HCT116 (cell line): ENCODE results near the gene TMOD4. TPM values are rescaled to one million over a fixed set of nuclear protein-coding genes. Genes with fewer than 3 reads are reported as not detected.
A peak's percentile ranks its signal among the peaks of the same experiment; 100 is the strongest.

ENCODE experiments used
- ATAC-seq: fragments of 200-7000 bp; cut with Tn5 transposase; 2 replicates; pipeline ENCODE4 v1.9.1; 2020; ENCODE audit warnings: mild to moderate bottlenecking, moderate library complexity
- BruUV-seq: library from RNA; stranded (reverse); fragments of 400-500 nt; replicated peaks from 2 replicates; lab custom pipeline; 2021; lab: Mats Ljungman, UMichigan
- CTCF ChIA-PET: fragments of 300-600 bp; sonication (Branson Sonifier 250); formaldehyde crosslinking; loops from one replicate; lab custom pipeline; 2021; ENCODE audit warnings: antibody characterized with exemption; lab: Charles Lee
- POLR2A ChIA-PET: fragments of 300-600, 350-600 bp; sonication (Branson Sonifier 250); formaldehyde crosslinking; loops from one replicate; lab custom pipeline; 2021; ENCODE audit warnings: antibody characterized with exemption; lab: Charles Lee
- RAD21 ChIA-PET, 2 experiments: fragments of 300-600 bp; sonication (Branson Sonifier 250); formaldehyde crosslinking; loops; one replicate each; lab custom pipeline; 2023; ENCODE audit warnings: low total read pairs in 2 of 2; ENCODE audit not compliant: uncharacterized antibody in 2 of 2, unreplicated experiment in 2 of 2, low non-redundant PET in 1 of 2; lab: Charles Lee
- DNase-seq: peaks from one replicate; pipeline ENCODE4 v3.0.0-alpha.2; 2010; ENCODE audit warnings: low read depth, low spot score
- H2AFZ ChIP-seq: fragments of 200-600 bp; shearing (Covaris generic), sonication (generic); 2 replicates; pipeline ENCODE4 v1.6.1; 2017; ENCODE audit warnings: low read depth, mixed run types, mixed read lengths, antibody characterized with exemption, low read length; ENCODE audit not compliant: poor library complexity, severe bottlenecking
- H3K27ac ChIP-seq: 2 replicates; pipeline ENCODE4 v1.5.1; 2012; ENCODE audit warnings: low read depth, low read length
- H3K27me3 ChIP-seq: fragments of 200-600 bp; sonication (generic); 2 replicates; pipeline ENCODE4 v1.6.1; 2016; ENCODE audit warnings: mixed run types, low read length, mixed read lengths; ENCODE audit not compliant: insufficient read depth
- H3K36me3 ChIP-seq, 2 experiments: fragments of 200-500 bp in 1 of 2; fragments of 200-600 bp in 1 of 2; sonication (Bioruptor generic) in 1 of 2; sonication (generic) in 1 of 2; 2 replicates each; pipeline versions ENCODE4 v1.5.1 to v1.6.1; 2014 to 2016; ENCODE audit warnings: low read length in 2 of 2, inconsistent platforms in 1 of 2, mixed read lengths in 1 of 2, mixed run types in 1 of 2; ENCODE audit not compliant: insufficient read depth in 2 of 2, control insufficient read depth in 1 of 2
- H3K4me1 ChIP-seq, 2 experiments: fragments of 200-600 bp in 1 of 2; sonication (generic) in 1 of 2; 2 replicates each; pipeline versions ENCODE4 v1.5.1 to v1.6.1; 2012 to 2017; ENCODE audit warnings: low read length in 2 of 2, inconsistent platforms in 1 of 2, mild to moderate bottlenecking in 1 of 2, mixed read lengths in 1 of 2, mixed run types in 1 of 2, moderate library complexity in 1 of 2; ENCODE audit not compliant: insufficient read depth in 2 of 2, control insufficient read depth in 1 of 2
- H3K4me2 ChIP-seq: fragments of 200-600 bp; sonication (generic); 2 replicates; pipeline ENCODE4 v1.6.1; 2017; ENCODE audit warnings: mixed run types, low read length, mixed read lengths
- H3K4me3 ChIP-seq, 2 experiments: fragments of 200-600 bp in 1 of 2; sonication (generic) in 1 of 2; replicated peaks in 1 of 2; 2 replicates each; pipeline ENCODE4 v1.5.1; 2011 to 2016; ENCODE audit warnings: low read length in 2 of 2, control low read depth in 1 of 2, low read depth in 1 of 2, mild to moderate bottlenecking in 1 of 2, mixed read lengths in 1 of 2, mixed run types in 1 of 2
- H3K79me2 ChIP-seq: fragments of 200-600 bp; sonication (generic); 2 replicates; pipeline ENCODE4 v1.6.1; 2017; ENCODE audit warnings: mild to moderate bottlenecking, mixed run types, low read length, moderate library complexity, mixed read lengths; ENCODE audit not compliant: insufficient read depth
- H3K9ac ChIP-seq: fragments of 200-600 bp; sonication (generic); 2 replicates; pipeline ENCODE4 v1.6.1; 2016; ENCODE audit warnings: low read length, mixed read lengths
- H3K9me2 ChIP-seq: fragments of 200-600 bp; sonication (generic), shearing (Covaris generic); 2 replicates; pipeline ENCODE4 v1.6.1; 2017; ENCODE audit warnings: mixed run types, mild to moderate bottlenecking, moderate library complexity; ENCODE audit not compliant: insufficient read depth
- H3K9me3 ChIP-seq, 2 experiments: fragments of 200-500 bp in 1 of 2; fragments of 200-600 bp in 1 of 2; sonication (Bioruptor generic) in 1 of 2; sonication (generic) in 1 of 2; 2 replicates each; pipeline ENCODE4 v1.6.1; 2014 to 2017; ENCODE audit warnings: low read length in 2 of 2, mixed read lengths in 2 of 2, inconsistent platforms in 1 of 2, low read depth in 1 of 2, mild to moderate bottlenecking in 1 of 2, mixed run types in 1 of 2, moderate library complexity in 1 of 2; ENCODE audit not compliant: control insufficient read depth in 1 of 2, insufficient read depth in 1 of 2
- H4K20me1 ChIP-seq: fragments of 200-600 bp; sonication (generic), shearing (Covaris generic); 2 replicates; pipeline ENCODE4 v1.6.1; 2017; ENCODE audit warnings: mixed run types, mild to moderate bottlenecking, moderate library complexity; ENCODE audit not compliant: insufficient read depth
- CBX3 ChIP-seq: IDR thresholded peaks from 2 replicates; pipeline ENCODE4 v1.6.1; 2012; ENCODE audit warnings: low read depth
- CEBPB ChIP-seq: IDR thresholded peaks from 2 replicates; pipeline ENCODE4 v1.6.1; 2012; ENCODE audit warnings: low read depth
- ELF1 ChIP-seq: IDR thresholded peaks from 2 replicates; pipeline ENCODE4 v1.6.1; 2012; ENCODE audit warnings: low read depth, borderline replicate concordance
- EZH2phosphoT487 ChIP-seq: fragments of 200-600 bp; IDR thresholded peaks from 2 replicates; pipeline ENCODE4 v1.6.1; 2018; ENCODE audit warnings: antibody characterized with exemption, borderline replicate concordance
- FOSL1 ChIP-seq: IDR thresholded peaks from 2 replicates; pipeline ENCODE4 v1.6.1; 2012; ENCODE audit warnings: low read depth
- JUND ChIP-seq: IDR thresholded peaks from 2 replicates; pipeline ENCODE4 v1.6.1; 2012
- MAX ChIP-seq: IDR thresholded peaks from 2 replicates; pipeline ENCODE4 v1.6.1; 2012
- RAD21 ChIP-seq: IDR thresholded peaks from 2 replicates; pipeline ENCODE4 v1.6.1; 2012; ENCODE audit warnings: low read depth, mild to moderate bottlenecking
- SIN3A ChIP-seq: IDR thresholded peaks from 2 replicates; pipeline ENCODE4 v1.6.1; 2012; ENCODE audit warnings: low read depth
- SP1 ChIP-seq: IDR thresholded peaks from 2 replicates; pipeline ENCODE4 v1.6.1; 2012; ENCODE audit warnings: low read depth
- YY1 ChIP-seq: IDR thresholded peaks from 2 replicates; pipeline ENCODE4 v1.6.1; 2011; ENCODE audit warnings: low read length, low read depth, moderate library complexity, mild to moderate bottlenecking; ENCODE audit not compliant: insufficient replicate concordance; ENCODE audit errors: extremely low read depth
- ZFX ChIP-seq: fragments of 450-650 bp; IDR thresholded peaks from 2 replicates; pipeline ENCODE4 v1.6.1; 2017
- ZNF274 ChIP-seq: fragments of 200-500 bp; sonication (Bioruptor generic); IDR thresholded peaks from 2 replicates; pipeline ENCODE4 v1.6.1; 2014; ENCODE audit warnings: mild to moderate bottlenecking, low read depth, low read length, inconsistent platforms
- intact Hi-C: fragments of 100-400 bp; cut with micrococcal nuclease; formaldehyde crosslinking; loops from 2 replicates; pipeline ENCODE4 v1.10.0; 2022
- total RNA-seq: library from RNA; stranded (reverse); gene quantifications from one replicate; pipeline ENCODE4 v1.2.1, GENCODE V29; 2021; ENCODE audit not compliant: unreplicated experiment

The TMOD4 gene
- total RNA-seq, 1 experiment from 2014 or later = 1.8 TPM

DNA sequence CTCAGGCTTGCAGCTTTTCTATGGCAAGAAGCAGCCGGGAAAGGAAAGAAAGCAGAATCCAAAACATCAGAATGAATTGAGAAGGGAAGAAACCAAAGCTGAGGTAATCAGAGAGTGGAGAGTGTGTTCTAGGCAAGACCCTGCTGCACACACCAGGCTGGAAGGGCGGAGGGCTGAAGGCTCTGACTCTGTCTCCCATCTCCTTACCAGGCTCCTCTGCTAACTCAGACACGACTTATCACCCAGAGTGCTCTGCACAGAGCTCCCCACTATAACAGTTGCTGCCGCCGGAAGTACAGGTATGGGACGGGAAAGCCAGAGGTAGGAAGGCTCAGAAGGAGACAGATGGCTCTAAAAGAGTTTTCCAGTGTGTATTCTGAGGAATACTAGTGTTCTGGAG, 8.7 kb downstream of the TMOD4 start:
- ATAC-seq (no peak), DNase-seq (no peak)
- H3K27ac ChIP-seq = no peak overlapping the region
- H3K4me1 ChIP-seq = peaks cover 11 to 19% of the 10 kb centered on the region in 2 experiments
- H3K4me2 ChIP-seq = peak overlapping the region; percentile 85
- peak overlapping the region; percentile 84 for H3K9ac ChIP-seq
- no peaks in the 10 kb centered on the region for H3K9me3 ChIP-seq
- POLR2A ChIA-PET = interaction anchor here (0.7 to 1.0 kb wide), 2 partner anchors 19 to 23 kb away, joined by 3 read pairs; partner anchors contain the start of gene VPS72
- CTCF ChIA-PET = interaction anchor here (1.4 kb wide), 1 partner anchor 67 kb away, joined by 5 read pairs; no protein-coding TSS in a partner anchor
- RAD21 ChIA-PET = no interaction called here
- TF ChIP-seq RAD21 (no peak), ZNF274 (no peak), ELF1 (no peak), EZH2phosphoT487 (no peak), CBX3 (no peak), MAX (no peak), CEBPB (no peak), ZFX (no peak), YY1 (no peak), SIN3A (no peak), JUND (no peak), FOSL1 (no peak), SP1 (no peak)
- H4K20me1 ChIP-seq = no peaks in the 10 kb centered on the region
- intact Hi-C loops = no loop called here
- H3K4me3 ChIP-seq = peak overlapping the region; percentile 83 to 88
- H2AFZ ChIP-seq = no peak overlapping the region
- H3K9me2 ChIP-seq = no peaks in the 10 kb centered on the region
- peaks cover 2 to 12% of the 10 kb centered on the region in 2 experiments; a peak in 3 of 4 replicates for H3K36me3 ChIP-seq
- no peaks in the 10 kb centered on the region for H3K27me3 ChIP-seq
- H3K79me2 ChIP-seq = peaks cover 24% of the 10 kb centered on the region; the same call in 1 of the 2 replicates
- no TSS peak for BruUV-seq
